ENCODE data around the gene NIT1.

DNA sequence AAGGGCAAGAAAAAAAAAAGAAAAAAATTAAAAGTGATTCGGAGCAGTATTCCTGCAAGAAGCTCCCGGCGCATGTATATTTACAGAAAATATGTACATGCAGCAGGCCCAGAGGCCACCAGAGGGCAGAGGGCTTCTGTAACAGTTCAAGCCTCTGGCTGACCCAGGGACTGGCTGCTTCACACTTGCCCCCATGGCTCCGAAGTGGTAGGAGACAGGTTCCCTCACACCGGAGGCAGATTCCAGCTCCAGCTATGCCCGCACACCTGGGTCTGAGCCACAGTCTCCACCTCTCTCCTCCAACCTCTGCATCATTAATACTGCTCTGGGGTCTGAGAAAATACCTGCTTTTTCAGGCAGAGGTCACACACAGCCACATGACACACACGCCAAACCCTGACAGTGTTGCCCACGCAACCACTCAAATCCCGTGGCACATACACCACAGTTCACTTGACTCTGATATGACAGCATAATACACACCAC, 46.0 kb upstream of the NIT1 start:
- TF ChIP-seq, protein P1, sequence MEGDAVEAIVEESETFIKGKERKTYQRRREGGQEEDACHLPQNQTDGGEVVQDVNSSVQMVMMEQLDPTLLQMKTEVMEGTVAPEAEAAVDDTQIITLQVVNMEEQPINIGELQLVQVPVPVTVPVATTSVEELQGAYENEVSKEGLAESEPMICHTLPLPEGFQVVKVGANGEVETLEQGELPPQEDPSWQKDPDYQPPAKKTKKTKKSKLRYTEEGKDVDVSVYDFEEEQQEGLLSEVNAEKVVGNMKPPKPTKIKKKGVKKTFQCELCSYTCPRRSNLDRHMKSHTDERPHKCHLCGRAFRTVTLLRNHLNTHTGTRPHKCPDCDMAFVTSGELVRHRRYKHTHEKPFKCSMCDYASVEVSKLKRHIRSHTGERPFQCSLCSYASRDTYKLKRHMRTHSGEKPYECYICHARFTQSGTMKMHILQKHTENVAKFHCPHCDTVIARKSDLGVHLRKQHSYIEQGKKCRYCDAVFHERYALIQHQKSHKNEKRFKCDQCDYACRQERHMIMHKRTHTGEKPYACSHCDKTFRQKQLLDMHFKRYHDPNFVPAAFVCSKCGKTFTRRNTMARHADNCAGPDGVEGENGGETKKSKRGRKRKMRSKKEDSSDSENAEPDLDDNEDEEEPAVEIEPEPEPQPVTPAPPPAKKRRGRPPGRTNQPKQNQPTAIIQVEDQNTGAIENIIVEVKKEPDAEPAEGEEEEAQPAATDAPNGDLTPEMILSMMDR (IDR thresholded peaks at IDR 0.05), result peak; percentile 55 to 66
- TF ChIP-seq EP300 (IDR thresholded peaks at IDR 0.05), result no peak

Data from suprapubic skin (tissue), 3 donors.